ENCODE data around the gene LRFN3. TPM values are rescaled to one million over a fixed set of nuclear protein-coding genes. Genes with fewer than 3 reads are reported as not detected.

The LRFN3 gene
- total and polyA plus RNA-seq, 12 donors: 1.7 to 23.3 (median 13.8) TPM

- H3K4me3 ChIP-seq: no peak overlapping the region
- no peaks in the 10 kb centered on the region for H3K4me1 ChIP-seq (replicated peaks in 1 of 2)
- intact Hi-C loops (cut with DNase I): no loop called here
- H3K27me3 ChIP-seq: no peaks in the 10 kb centered on the region
- no peak overlapping the region for H3K27ac ChIP-seq
- TF ChIP-seq, protein P1, sequence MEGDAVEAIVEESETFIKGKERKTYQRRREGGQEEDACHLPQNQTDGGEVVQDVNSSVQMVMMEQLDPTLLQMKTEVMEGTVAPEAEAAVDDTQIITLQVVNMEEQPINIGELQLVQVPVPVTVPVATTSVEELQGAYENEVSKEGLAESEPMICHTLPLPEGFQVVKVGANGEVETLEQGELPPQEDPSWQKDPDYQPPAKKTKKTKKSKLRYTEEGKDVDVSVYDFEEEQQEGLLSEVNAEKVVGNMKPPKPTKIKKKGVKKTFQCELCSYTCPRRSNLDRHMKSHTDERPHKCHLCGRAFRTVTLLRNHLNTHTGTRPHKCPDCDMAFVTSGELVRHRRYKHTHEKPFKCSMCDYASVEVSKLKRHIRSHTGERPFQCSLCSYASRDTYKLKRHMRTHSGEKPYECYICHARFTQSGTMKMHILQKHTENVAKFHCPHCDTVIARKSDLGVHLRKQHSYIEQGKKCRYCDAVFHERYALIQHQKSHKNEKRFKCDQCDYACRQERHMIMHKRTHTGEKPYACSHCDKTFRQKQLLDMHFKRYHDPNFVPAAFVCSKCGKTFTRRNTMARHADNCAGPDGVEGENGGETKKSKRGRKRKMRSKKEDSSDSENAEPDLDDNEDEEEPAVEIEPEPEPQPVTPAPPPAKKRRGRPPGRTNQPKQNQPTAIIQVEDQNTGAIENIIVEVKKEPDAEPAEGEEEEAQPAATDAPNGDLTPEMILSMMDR (IDR thresholded peaks at IDR 0.05): no peak
- TF ChIP-seq POLR2A (IDR thresholded peaks at IDR 0.05): no peak
- no peaks in the 10 kb centered on the region for H3K36me3 ChIP-seq (replicated peaks in 1 of 2)
- no peak for DNase-seq
- WGBS, 4 donors: 85 to 89% (median 86%) methylated on average over 11 of the region's 11 CpGs
- H3K9me3 ChIP-seq (replicated peaks in 1 of 3): no peaks in the 10 kb centered on the region
These were observed 16.9 kb upstream of the LRFN3 start for GRCh38 chr19:35919306-35919705.

GRCh38 chr19:35921012-35921411 lies 15.2 kb upstream of the LRFN3 start:
- DNase-seq: no peak
- 74 to 83% (median 81%) methylated on average over 6 of the region's 6 CpGs for WGBS, 4 donors
- H3K4me1 ChIP-seq (replicated peaks in 1 of 2): no peaks in the 10 kb centered on the region
- TF ChIP-seq, protein P1 (IDR thresholded peaks at IDR 0.05): no peak
- no peak for TF ChIP-seq POLR2A (IDR thresholded peaks at IDR 0.05)
- intact Hi-C loops (cut with DNase I): no loop called here
- H3K27ac ChIP-seq: no peak overlapping the region
- no peak overlapping the region for H3K4me3 ChIP-seq
- no peaks in the 10 kb centered on the region for H3K27me3 ChIP-seq
- H3K36me3 ChIP-seq (replicated peaks in 1 of 2): no peaks in the 10 kb centered on the region
- H3K9me3 ChIP-seq (replicated peaks in 1 of 3): peaks cover 0 to 5% (median 0%) of the 10 kb centered on the region in 3 donors

- H3K4me1 ChIP-seq (replicated peaks in 1 of 2): peaks cover 0 to 4% of the 10 kb centered on the region in 2 donors
- H3K9me3 ChIP-seq (replicated peaks in 1 of 3): peaks cover 0 to 5% (median 0%) of the 10 kb centered on the region in 3 donors
- H3K27me3 ChIP-seq: no peaks in the 10 kb centered on the region
- no peak overlapping the region for H3K27ac ChIP-seq
- WGBS, 4 donors: 83 to 88% (median 85%) methylated on average over 3 of the region's 3 CpGs
- no peaks in the 10 kb centered on the region for H3K36me3 ChIP-seq (replicated peaks in 1 of 2)
- DNase-seq: no peak
- intact Hi-C loops (cut with DNase I): no loop called here
- TF ChIP-seq, protein P1 (IDR thresholded peaks at IDR 0.05): no peak
- TF ChIP-seq POLR2A (IDR thresholded peaks at IDR 0.05): no peak
- no peak overlapping the region for H3K4me3 ChIP-seq
These were observed 10.7 kb upstream of the LRFN3 start for GRCh38 chr19:35925501-35925900.

DNA sequence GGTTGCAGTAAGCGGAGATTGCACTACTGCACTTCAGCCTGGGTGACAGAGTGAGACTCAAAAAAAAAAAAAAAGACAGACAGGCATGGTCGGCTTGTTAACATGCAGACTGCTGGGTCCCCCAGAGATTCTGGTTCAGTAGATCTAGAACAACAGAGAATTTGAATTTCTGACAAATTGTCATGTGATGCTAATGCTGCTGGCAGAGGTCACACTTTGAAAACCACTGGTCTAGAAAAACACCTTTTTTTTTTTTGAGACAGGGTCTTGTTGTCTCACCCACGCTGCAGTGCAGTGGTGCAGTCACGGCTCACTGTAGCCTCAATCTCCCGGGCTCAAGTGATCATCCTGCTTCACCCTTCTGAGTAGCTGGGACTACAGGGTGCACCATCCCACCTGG lies 7.7 kb upstream of the LRFN3 start:
- no peak for DNase-seq
- peaks cover 6 to 7% of the 10 kb centered on the region in 2 donors for H3K4me1 ChIP-seq (replicated peaks in 1 of 2)
- no peak for TF ChIP-seq POLR2A (IDR thresholded peaks at IDR 0.05)
- TF ChIP-seq, protein P1 (IDR thresholded peaks at IDR 0.05): no peak
- peaks cover 0 to 5% (median 0%) of the 10 kb centered on the region in 3 donors for H3K9me3 ChIP-seq (replicated peaks in 1 of 3)
- no peaks in the 10 kb centered on the region for H3K36me3 ChIP-seq (replicated peaks in 1 of 2)
- intact Hi-C loops (cut with DNase I): no loop called here
- H3K27ac ChIP-seq: no peak overlapping the region
- no peak overlapping the region for H3K4me3 ChIP-seq
- 63 to 76% (median 71%) methylated on average over 4 to 5 of the region's 5 CpGs for WGBS, 4 donors
- H3K27me3 ChIP-seq: no peaks in the 10 kb centered on the region

All from adrenal gland (tissue), 12 donors.